Ramos (cell line): Measurements from ENCODE around the gene COMT.

Experiments
- in situ Hi-C: fragments of 300-500 bp; cut with MboI; formaldehyde crosslinking; loops from one replicate; pipeline ENCODE4 v1.14.3; 2022; ENCODE audit warnings: low sequenced_read_pairs; ENCODE audit not compliant: unreplicated experiment

The COMT gene

GRCh38 chr22:19976671-19977070 is 35.1 kb downstream of the COMT start:
- in situ Hi-C loops = no loop called here

- in situ Hi-C loops = no loop called here
Measured at GRCh38 chr22:19977296-19978243, 36.0 kb downstream of the COMT start.

- in situ Hi-C loops = no loop called here
Measured at GRCh38 chr22:19978748-19979147, 37.2 kb downstream of the COMT start.

- in situ Hi-C loops = no loop called here
Measured at GRCh38 chr22:19979712-19980493, 38.3 kb downstream of the COMT start.

- in situ Hi-C loops = no loop called here
Measured at GRCh38 chr22:19980766-19981165, 39.2 kb downstream of the COMT start.

GRCh38 chr22:19981171-19981960 is 39.8 kb downstream of the COMT start:
- in situ Hi-C loops = no loop called here

GRCh38 chr22:19981961-19982920 is 40.7 kb downstream of the COMT start:
- in situ Hi-C loops = no loop called here

- in situ Hi-C loops = no loop called here
Measured at GRCh38 chr22:19982991-19983578, 41.5 kb downstream of the COMT start.

- in situ Hi-C loops = no loop called here
Measured at GRCh38 chr22:19983741-19984140, 42.2 kb downstream of the COMT start.

GRCh38 chr22:19984201-19984753 is 42.7 kb downstream of the COMT start:
- in situ Hi-C loops = no loop called here

GRCh38 chr22:19984851-19985811 is 43.6 kb downstream of the COMT start:
- in situ Hi-C loops = no loop called here

- in situ Hi-C loops = no loop called here
Measured at GRCh38 chr22:19986011-19986409, 44.4 kb downstream of the COMT start.

GRCh38 chr22:19986410-19987341 is 45.1 kb downstream of the COMT start:
- in situ Hi-C loops = no loop called here

GRCh38 chr22:19987394-19988306 is 46.1 kb downstream of the COMT start:
- in situ Hi-C loops = no loop called here

- in situ Hi-C loops = no loop called here
Measured at GRCh38 chr22:19988331-19988808, 46.8 kb downstream of the COMT start.
